Testis (tissue), 3 donors: ENCODE data around the gene TBC1D22A. TPM values are rescaled to one million over a fixed set of nuclear protein-coding genes. Genes with fewer than 3 reads are reported as not detected.

Source experiments
- DNase-seq: peaks from one replicate; pipeline ENCODE4 v3.0.0-alpha.2; 2019
- H3K27ac ChIP-seq, 2 donors: fragments of 200-600 bp; sonication (generic); one replicate each; pipeline ENCODE4 v1.5.1; 2019
- H3K27me3 ChIP-seq: fragments of 200-600 bp; sonication (generic); one replicate; pipeline ENCODE4 v1.5.1; 2019
- H3K36me3 ChIP-seq: fragments of 200-600 bp; sonication (generic); one replicate; pipeline ENCODE4 v1.5.1; 2017; ENCODE audit warnings: low read depth; ENCODE audit errors: missing control alignments
- H3K4me1 ChIP-seq: fragments of 200-600 bp; sonication (generic); one replicate; pipeline ENCODE4 v1.5.1; 2019
- H3K4me3 ChIP-seq, 2 donors: fragments of 200-600 bp; sonication (generic); one replicate each; pipeline ENCODE4 v1.5.1; 2017 to 2019
- H3K9me3 ChIP-seq: fragments of 200-600 bp; sonication (generic); one replicate; pipeline ENCODE4 v1.5.1; 2017
- CTCF ChIP-seq, 3 experiments: fragments of 450-650 bp in 2 of 3; fragments of 200-600 bp in 1 of 3; sonication (generic) in 1 of 3; IDR thresholded peaks; one replicate each; pipeline ENCODE4 v1.5.1; 2016 to 2019; ENCODE audit warnings: antibody characterized with exemption in 3 of 3, mild to moderate bottlenecking in 2 of 3, moderate library complexity in 1 of 3
- POLR2A ChIP-seq: fragments of 450-650 bp; IDR thresholded peaks from one replicate; pipeline ENCODE4 v1.6.1; 2017; ENCODE audit warnings: antibody characterized with exemption, mild to moderate bottlenecking, moderate library complexity
- WGBS, 2 donors: methylation state at CpG; one replicate each; pipeline ENCODE4 v1.1.5; 2018; 5-methylcytosine and 5-hydroxymethylcytosine counted together
- intact Hi-C: fragments of 100-400 bp; cut with DNase I; formaldehyde crosslinking; loops from one replicate; pipeline ENCODE4 v1.15.1; 2023; ENCODE audit warnings: low total_unique reads
- polyA plus RNA-seq: library from polyadenylated mRNA; stranded (reverse); fragments of 350-450 nt; fragmentation: Illumina TruSeq; extraction: RNeasy Lipid Tissue Mini Kit (QIAGEN cat#74804); gene quantifications from one replicate; pipeline ENCODE4 v1.2.3, GENCODE V29; 2014; ENCODE audit warnings: low read depth, low replicate concordance; ENCODE audit not compliant: insufficient read depth
- total RNA-seq, 2 donors: library from RNA; depleted of rRNA; stranded (reverse); fragments of >200 nt; gene quantifications; one replicate each; pipeline ENCODE4 v1.2.3, GENCODE V29; 2016

The TBC1D22A gene
- total and polyA plus RNA-seq, 3 donors from 2014 or later, result 16.6 to 32.8 (median 28.5) TPM

- TF ChIP-seq POLR2A, result no peak
- no peak for TF ChIP-seq CTCF (IDR thresholded peaks at IDR 0.05)
- no peak for DNase-seq
- WGBS, 2 donors, result 87 to 95% methylated on average over 9 to 14 of the region's 14 CpGs
Measured at GRCh38 chr22:46934746-46935491, 172.5 kb downstream of the TBC1D22A start.

DNA sequence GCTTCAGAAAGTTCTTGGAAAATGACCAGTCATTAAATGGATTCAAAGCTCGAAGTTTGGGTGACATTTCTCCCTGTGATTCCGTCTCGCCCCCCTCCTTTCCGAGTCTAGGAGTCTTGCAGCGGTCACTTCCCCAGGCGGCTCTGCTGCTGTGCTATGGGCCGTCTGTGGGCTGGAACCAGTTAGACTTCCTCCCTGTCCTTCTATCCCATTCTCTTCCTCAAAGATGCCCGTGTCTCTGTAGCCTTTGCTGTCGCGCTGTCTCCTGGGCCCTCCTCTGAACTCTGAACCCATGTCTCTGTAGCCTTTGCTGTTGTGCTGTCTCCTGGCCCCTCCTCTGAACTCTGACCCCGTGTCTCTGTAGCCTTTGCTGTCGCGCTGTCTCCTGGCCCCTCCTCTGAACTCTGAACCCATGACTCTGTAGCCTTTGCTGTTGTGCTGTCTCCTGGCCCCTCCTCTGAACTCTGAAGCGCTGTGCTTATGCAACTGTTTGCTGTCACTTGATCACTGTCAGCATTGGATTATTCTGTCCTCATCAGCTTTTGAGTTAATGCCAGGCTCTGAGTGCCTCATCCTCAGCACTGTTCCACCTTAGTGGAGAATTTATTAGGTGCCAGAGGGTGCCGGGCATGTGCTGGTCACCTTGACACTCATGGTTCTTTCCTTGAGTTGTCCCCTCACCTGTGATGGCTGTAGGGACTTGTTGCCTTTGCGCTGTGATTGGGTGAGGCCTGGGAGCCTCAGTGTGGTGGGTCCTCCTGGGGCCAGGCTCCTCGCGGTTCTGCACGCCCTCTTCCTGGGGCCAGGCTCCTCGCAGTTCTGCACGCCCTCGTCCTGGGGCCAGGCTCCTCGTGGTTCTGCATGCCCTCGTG lies 173.3 kb downstream of the TBC1D22A start:
- H3K4me1 ChIP-seq, result no peaks in the 10 kb centered on the region
- no peaks in the 10 kb centered on the region for H3K36me3 ChIP-seq
- intact Hi-C loops, result no loop called here
- DNase-seq, result no peak
- TF ChIP-seq POLR2A (no peak), CTCF (IDR thresholded peaks at IDR 0.05) (no peak)
- H3K9me3 ChIP-seq, result no peaks in the 10 kb centered on the region
- H3K27me3 ChIP-seq, result no peaks in the 10 kb centered on the region
- 85 to 89% methylated on average over 23 to 24 of the region's 24 CpGs for WGBS, 2 donors
- no peak overlapping the region for H3K27ac ChIP-seq
- no peak overlapping the region for H3K4me3 ChIP-seq

More at GRCh38 chr22:46934746-46935491, 172.5 kb downstream of the TBC1D22A start:
- Histone ChIP-seq H3K27ac (no peak overlapping the region), H3K36me3 (no peaks in the 10 kb centered on the region), H3K4me1 (no peaks in the 10 kb centered on the region), H3K9me3 (no peaks in the 10 kb centered on the region), H3K4me3 (no peak overlapping the region), H3K27me3 (no peaks in the 10 kb centered on the region)
- intact Hi-C loops, result no loop called here

GRCh38 chr22:46936378-46936903 lies 174.0 kb downstream of the TBC1D22A start:
- H3K4me1 ChIP-seq, result no peaks in the 10 kb centered on the region
- no peak for DNase-seq
- 89 to 90% methylated on average over 11 to 12 of the region's 12 CpGs for WGBS, 2 donors
- intact Hi-C loops, result no loop called here
- H3K27ac ChIP-seq, result no peak overlapping the region
- no peaks in the 10 kb centered on the region for H3K36me3 ChIP-seq
- no peaks in the 10 kb centered on the region for H3K27me3 ChIP-seq
- no peaks in the 10 kb centered on the region for H3K9me3 ChIP-seq
- TF ChIP-seq CTCF (IDR thresholded peaks at IDR 0.05) (no peak), POLR2A (no peak)
- no peak overlapping the region for H3K4me3 ChIP-seq

DNA sequence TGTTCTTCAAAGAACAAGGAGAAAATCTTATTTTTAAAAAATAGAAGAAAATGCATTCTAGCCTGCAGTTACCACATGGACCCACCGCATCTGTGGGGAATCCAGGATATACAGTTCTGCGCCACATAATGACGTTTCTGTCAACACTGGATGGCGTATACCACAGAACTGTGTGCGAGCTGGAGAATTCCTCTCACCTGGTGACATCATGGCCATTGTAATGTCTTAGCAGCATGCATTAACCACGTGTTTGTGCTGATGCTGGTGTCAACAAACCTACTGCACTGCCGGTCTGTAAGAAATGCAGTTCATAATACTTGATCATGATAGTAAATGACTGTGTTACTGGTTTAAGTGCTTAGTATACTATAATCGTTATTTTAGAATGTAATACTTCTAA lies 174.7 kb downstream of the TBC1D22A start:
- H3K27me3 ChIP-seq, result no peaks in the 10 kb centered on the region
- no peak overlapping the region for H3K4me3 ChIP-seq
- H3K36me3 ChIP-seq, result no peaks in the 10 kb centered on the region
- WGBS, 2 donors, result 90 to 93% methylated on average over 8 of the region's 8 CpGs
- no peaks in the 10 kb centered on the region for H3K4me1 ChIP-seq
- TF ChIP-seq CTCF (IDR thresholded peaks at IDR 0.05), result no peak
- no peaks in the 10 kb centered on the region for H3K9me3 ChIP-seq
- DNase-seq, result no peak
- intact Hi-C loops, result no loop called here
- no peak overlapping the region for H3K27ac ChIP-seq
